Measurements from ENCODE around the gene ADGRL3.
"Not testable (repeated sequence)": the region's sequence is repeated elsewhere in the genome, so short reads cannot be mapped to it uniquely, and the experiment has no call there.

The ADGRL3 gene

GRCh38 chr4:61373901-61374440 is 173.8 kb downstream of the ADGRL3 start:
- no peak for FAIRE-seq

GRCh38 chr4:61374447-61374891 is 174.3 kb downstream of the ADGRL3 start:
- no peak for FAIRE-seq

- FAIRE-seq, result no peak
Observed at GRCh38 chr4:61375301-61375700, 175.2 kb downstream of the ADGRL3 start.

GRCh38 chr4:61376301-61376700 is 176.2 kb downstream of the ADGRL3 start:
- no peak for FAIRE-seq

- FAIRE-seq, result no peak
Observed at GRCh38 chr4:61379406-61379805, 179.3 kb downstream of the ADGRL3 start.

GRCh38 chr4:61380865-61381264 is 180.7 kb downstream of the ADGRL3 start:
- no peak for FAIRE-seq

GRCh38 chr4:61385256-61385655 is 185.1 kb downstream of the ADGRL3 start:
- FAIRE-seq, result no peak

- FAIRE-seq, result not testable (repeated sequence)
Observed at GRCh38 chr4:61387372-61387771, 187.2 kb downstream of the ADGRL3 start.

GRCh38 chr4:61389640-61390039 is 189.5 kb downstream of the ADGRL3 start:
- FAIRE-seq, result no peak

GRCh38 chr4:61395754-61396153 is 195.6 kb downstream of the ADGRL3 start:
- no peak for FAIRE-seq

- no peak for FAIRE-seq
Observed at GRCh38 chr4:61397174-61397573, 197.0 kb downstream of the ADGRL3 start.

- no peak for FAIRE-seq
Observed at GRCh38 chr4:61400439-61401038, 200.4 kb downstream of the ADGRL3 start.

GRCh38 chr4:61401771-61402170 is 201.6 kb downstream of the ADGRL3 start:
- FAIRE-seq, result no peak

GRCh38 chr4:61405307-61405706 is 205.2 kb downstream of the ADGRL3 start:
- no peak for FAIRE-seq

- no peak for FAIRE-seq
Observed at GRCh38 chr4:61406677-61407076, 206.6 kb downstream of the ADGRL3 start.

GRCh38 chr4:61407642-61408618 is 207.8 kb downstream of the ADGRL3 start:
- FAIRE-seq, result no peak

- FAIRE-seq, result no peak
Observed at GRCh38 chr4:61408861-61409260, 208.7 kb downstream of the ADGRL3 start.

- no peak for FAIRE-seq
Observed at GRCh38 chr4:61411241-61411640, 211.1 kb downstream of the ADGRL3 start.

GRCh38 chr4:61425315-61425714 is 225.2 kb downstream of the ADGRL3 start:
- no peak for FAIRE-seq

- no peak for FAIRE-seq
Observed at GRCh38 chr4:61426229-61426628, 226.1 kb downstream of the ADGRL3 start.

GRCh38 chr4:61427099-61427817 is 227.1 kb downstream of the ADGRL3 start:
- no peak for FAIRE-seq

- no peak for FAIRE-seq
Observed at GRCh38 chr4:61427818-61428495, 227.8 kb downstream of the ADGRL3 start.

All from colon (tissue), 2 donors.